ENCODE results near the gene TM4SF1.

The TM4SF1 gene

GRCh38 chr3:149375501-149376196, 1.8 kb downstream of the TM4SF1 start:
- DNase-seq (ENCODE audit: low read depth) = no peak

- DNase-seq (ENCODE audit: low read depth) = no peak
Measured at GRCh38 chr3:149374793-149375500, 2.5 kb downstream of the TM4SF1 start.

- DNase-seq (ENCODE audit: low read depth) = no peak
Measured at GRCh38 chr3:149374391-149374790, 3.1 kb downstream of the TM4SF1 start.

GRCh38 chr3:149373235-149374125, 4.0 kb downstream of the TM4SF1 start:
- DNase-seq (ENCODE audit: low read depth) = no peak

GRCh38 chr3:149371723-149372114, 5.7 kb downstream of the TM4SF1 start:
- DNase-seq (ENCODE audit: low read depth) = no peak

GRCh38 chr3:149371001-149371722, 6.3 kb downstream of the TM4SF1 start:
- no peak for DNase-seq (ENCODE audit: low read depth)

- DNase-seq (ENCODE audit: low read depth) = no peak
Measured at GRCh38 chr3:149369991-149370866, 7.2 kb downstream of the TM4SF1 start.

GRCh38 chr3:149368674-149369497, 8.6 kb downstream of the TM4SF1 start:
- DNase-seq (ENCODE audit: low read depth) = no peak

GRCh38 chr3:149368201-149368673, 9.2 kb downstream of the TM4SF1 start:
- DNase-seq (ENCODE audit: low read depth) = no peak

GRCh38 chr3:149366941-149367840, 10.3 kb downstream of the TM4SF1 start:
- no peak for DNase-seq (ENCODE audit: low read depth)

- DNase-seq (ENCODE audit: low read depth) = no peak
Measured at GRCh38 chr3:149366031-149366430, 11.4 kb downstream of the TM4SF1 start.

GRCh38 chr3:149364624-149365023, 12.8 kb downstream of the TM4SF1 start:
- no peak for DNase-seq (ENCODE audit: low read depth)

GRCh38 chr3:149363053-149363452, 14.4 kb downstream of the TM4SF1 start:
- no peak for DNase-seq (ENCODE audit: low read depth)

- DNase-seq (ENCODE audit: low read depth) = no peak
Measured at GRCh38 chr3:149362366-149362765, 15.1 kb downstream of the TM4SF1 start.

- DNase-seq (ENCODE audit: low read depth) = no peak
Measured at GRCh38 chr3:149356630-149357029, 20.8 kb downstream of the TM4SF1 start.

- no peak for DNase-seq (ENCODE audit: low read depth)
Measured at GRCh38 chr3:149356044-149356592, 21.3 kb downstream of the TM4SF1 start.

- DNase-seq (ENCODE audit: low read depth) = no peak
Measured at GRCh38 chr3:149353581-149354184, 23.8 kb downstream of the TM4SF1 start.

- DNase-seq (ENCODE audit: low read depth) = no peak
Measured at GRCh38 chr3:149352556-149352955, 24.9 kb downstream of the TM4SF1 start.

Measured in activated T-cell treated with anti-CD3 and anti-CD28 coated beads for 1 hour (primary cell).